IMR-90 (cell line): Measurements from ENCODE around the gene UBR4. TPM values are rescaled to one million over a fixed set of nuclear protein-coding genes. Genes with fewer than 3 reads are reported as not detected.
A peak's percentile ranks its signal among the peaks of the same experiment; 100 is the strongest.

Experiments
- ATAC-seq: fragments of 200-7000 bp; cut with Tn5 transposase; 2 replicates; pipeline ENCODE4 v1.9.1; 2020; ENCODE audit warnings: low read depth, mild to moderate bottlenecking, moderate library complexity
- BruUV-seq: library from RNA; stranded (reverse); fragments of 400-500 nt; replicated peaks from 2 replicates; lab custom pipeline; 2021; lab: Mats Ljungman, UMichigan
- CTCF ChIA-PET: fragments of 300-600 bp; formaldehyde crosslinking; extraction: SDS; loops from one replicate; lab custom pipeline; 2021; ENCODE audit warnings: antibody characterized with exemption; lab: Yijun Ruan, JAX
- POLR2A ChIA-PET: fragments of 300-600 bp; sonication (Branson Sonifier 250); formaldehyde crosslinking; loops from one replicate; lab custom pipeline; 2022; ENCODE audit warnings: antibody characterized with exemption; ENCODE audit not compliant: unreplicated experiment; lab: Charles Lee
- DNase-seq: peaks from one replicate; pipeline ENCODE4 v3.0.0; 2013
- H2AFZ ChIP-seq: replicated peaks from 2 replicates; pipeline ENCODE3; 2013; ENCODE audit warnings: low read length, mild to moderate bottlenecking; ENCODE audit not compliant: poor library complexity
- H2AK5ac ChIP-seq: 2 replicates; pipeline ENCODE4 v1.6.1; 2013; ENCODE audit warnings: low read depth, low read length, inconsistent platforms
- H2AK9ac ChIP-seq: replicated peaks from 2 replicates; pipeline ENCODE3; 2013; ENCODE audit warnings: mild to moderate bottlenecking, low read depth, low read length, moderate library complexity; ENCODE audit not compliant: poor library complexity
- H2BK120ac ChIP-seq: 2 replicates; pipeline ENCODE4 v1.6.1; 2013; ENCODE audit warnings: low read depth, low read length, inconsistent platforms
- H2BK15ac ChIP-seq: 3 replicates; pipeline ENCODE4 v1.6.1; 2013; ENCODE audit warnings: low read depth, low read length, inconsistent platforms
- H2BK20ac ChIP-seq: 2 replicates; pipeline ENCODE4 v1.6.1; 2013; ENCODE audit warnings: low read depth, mild to moderate bottlenecking, inconsistent platforms, low read length, moderate library complexity
- H2BK5ac ChIP-seq: 2 replicates; pipeline ENCODE4 v1.6.1; 2013; ENCODE audit warnings: mild to moderate bottlenecking, low read depth, low read length, inconsistent platforms; ENCODE audit not compliant: poor library complexity, severe bottlenecking
- H3K14ac ChIP-seq: replicated peaks from 2 replicates; pipeline ENCODE4 v1.6.1; 2013; ENCODE audit warnings: low read depth, low read length, inconsistent platforms
- H3K18ac ChIP-seq: 2 replicates; pipeline ENCODE4 v1.6.1; 2013; ENCODE audit warnings: low read depth, low read length, control low read depth
- H3K23ac ChIP-seq: 2 replicates; pipeline ENCODE4 v1.6.1; 2013; ENCODE audit warnings: low read depth, low read length, inconsistent platforms
- H3K27ac ChIP-seq: 2 replicates; pipeline ENCODE4 v1.5.1; 2013; ENCODE audit warnings: mild to moderate bottlenecking, control low read depth, low read length; ENCODE audit not compliant: insufficient read depth
- H3K27me3 ChIP-seq: 2 replicates; pipeline ENCODE4 v1.6.1; 2013; ENCODE audit warnings: low read length; ENCODE audit not compliant: control insufficient read depth, insufficient read depth
- H3K36me3 ChIP-seq: 2 replicates; pipeline ENCODE4 v1.6.1; 2013; ENCODE audit warnings: low read length, mixed read lengths; ENCODE audit not compliant: control insufficient read depth, insufficient read depth
- H3K4ac ChIP-seq: 2 replicates; pipeline ENCODE4 v1.6.1; 2013; ENCODE audit warnings: low read depth, low read length, inconsistent platforms
- H3K4me1 ChIP-seq: 2 replicates; pipeline ENCODE4 v1.6.1; 2013; ENCODE audit warnings: low read length, mixed read lengths; ENCODE audit not compliant: control insufficient read depth, insufficient read depth
- H3K4me2 ChIP-seq: 2 replicates; pipeline ENCODE4 v1.6.1; 2013; ENCODE audit warnings: low read depth, mild to moderate bottlenecking, control low read depth, low read length, moderate library complexity
- H3K4me3 ChIP-seq: 2 replicates; pipeline ENCODE4 v1.5.1; 2013; ENCODE audit warnings: low read depth, mild to moderate bottlenecking, control low read depth, low read length, moderate library complexity; ENCODE audit not compliant: insufficient read depth
- H3K56ac ChIP-seq: 2 replicates; pipeline ENCODE4 v1.6.1; 2013; ENCODE audit warnings: low read length, inconsistent platforms; ENCODE audit not compliant: insufficient read depth; ENCODE audit errors: extremely low read depth
- H3K79me1 ChIP-seq, 2 experiments: 2 replicates each; pipeline ENCODE4 v1.6.1; 2013; ENCODE audit warnings: low read length in 2 of 2, inconsistent platforms in 1 of 2, low read depth in 1 of 2
- H3K9ac ChIP-seq: 2 replicates; pipeline ENCODE4 v1.6.1; 2013; ENCODE audit warnings: low read depth, low read length, control low read depth
- H3K9me1 ChIP-seq: 2 replicates; pipeline ENCODE4 v1.6.1; 2013; ENCODE audit warnings: low read length, inconsistent platforms; ENCODE audit not compliant: insufficient read depth
- H3K9me3 ChIP-seq: 2 replicates; pipeline ENCODE4 v1.6.1; 2013; ENCODE audit warnings: low read length; ENCODE audit not compliant: control insufficient read depth, insufficient read depth
- H4K20me1 ChIP-seq: 2 replicates; pipeline ENCODE4 v1.6.1; 2013; ENCODE audit warnings: low read length, inconsistent platforms; ENCODE audit not compliant: insufficient read depth
- H4K5ac ChIP-seq: 2 replicates; pipeline ENCODE4 v1.6.1; 2013; ENCODE audit warnings: mild to moderate bottlenecking, low read depth, low read length, control low read depth
- H4K8ac ChIP-seq, 2 experiments: 2 replicates each; pipeline ENCODE4 v1.6.1; 2013; ENCODE audit warnings: low read depth in 2 of 2, low read length in 2 of 2, control low read depth in 1 of 2, inconsistent platforms in 1 of 2
- H4K91ac ChIP-seq: 2 replicates; pipeline ENCODE4 v1.6.1; 2013; ENCODE audit warnings: low read depth, low read length, inconsistent platforms; ENCODE audit not compliant: insufficient read depth
- BHLHE40 ChIP-seq: fragments of 150-350 bp; IDR thresholded peaks from 2 replicates; pipeline ENCODE4 v1.6.1; 2016; ENCODE audit warnings: mild to moderate bottlenecking, low read depth, low read length
- CHD1 ChIP-seq: IDR thresholded peaks from 2 replicates; pipeline ENCODE4 v1.6.1; 2012; ENCODE audit warnings: low read depth, low read length, improper control_type of control experiment
- MAFK ChIP-seq: IDR thresholded peaks from 2 replicates; pipeline ENCODE4 v1.6.1; 2012; ENCODE audit warnings: low read depth, low read length, improper control_type of control experiment
- MXI1 ChIP-seq: IDR thresholded peaks from 2 replicates; pipeline ENCODE4 v1.6.1; 2012; ENCODE audit warnings: low read depth, mild to moderate bottlenecking, low read length, moderate library complexity, borderline replicate concordance
- NFE2L2 ChIP-seq: fragments of 150-350 bp; IDR thresholded peaks from 2 replicates; pipeline ENCODE4 v1.6.1; 2016; ENCODE audit warnings: low read depth, mild to moderate bottlenecking, low read length
- RCOR1 ChIP-seq: IDR thresholded peaks from 2 replicates; pipeline ENCODE4 v1.6.1; 2012; ENCODE audit warnings: mild to moderate bottlenecking, low read length, improper control_type of control experiment; ENCODE audit not compliant: insufficient replicate concordance
- USF2 ChIP-seq: fragments of 150-350 bp; IDR thresholded peaks from 2 replicates; pipeline ENCODE4 v1.6.1; 2017; ENCODE audit warnings: mild to moderate bottlenecking, antibody characterized with exemption, low read length, low read depth
- WGBS, 2 experiments: methylation state at CpG; one replicate each; pipeline versions ENCODE4 v1.1.5 to v1.1.7; 2013; ENCODE audit warnings: missing lambda C conversion rate in 2 of 2; ENCODE audit not compliant: insufficient read length in 1 of 2; ENCODE audit errors: extremely low coverage in 2 of 2; 5-methylcytosine and 5-hydroxymethylcytosine counted together
- dilution Hi-C: fragments of 300-500 bp; cut with HindIII; formaldehyde crosslinking; loops from one replicate; pipeline ENCODE4 v1.14.3; 2018; ENCODE audit warnings: low sequenced_read_pairs; ENCODE audit not compliant: unreplicated experiment
- in situ Hi-C: fragments of 300-500 bp; cut with MboI; formaldehyde crosslinking; loops from 3 replicates; pipeline ENCODE4 v1.14.3; 2019; ENCODE audit warnings: low sequenced_read_pairs, inconsistent platforms, mixed read lengths
- intact Hi-C: fragments of 100-400 bp; cut with micrococcal nuclease; formaldehyde crosslinking; loops from 2 replicates; pipeline ENCODE4 v1.10.0; 2022
- polyA plus RNA-seq, 3 experiments: library from polyadenylated mRNA; depleted of rRNA; stranded (reverse); fragments of >200 nt; gene quantifications; 2 replicates each; pipeline ENCODE4 v1.2.3, GENCODE V29; 2012; ENCODE audit warnings: low replicate concordance in 1 of 3
- total RNA-seq: library from RNA; depleted of rRNA; stranded (reverse); fragments of >200 nt; gene quantifications from 2 replicates; pipeline ENCODE4 v1.2.3, GENCODE V29; 2012

The UBR4 gene
- total and polyA plus RNA-seq, 2 of the 4 experiments (the other 2 are of a cell fraction) = 87.8 to 121 TPM

- TF ChIP-seq USF2 = no peak
These were observed 895 bp upstream of the UBR4 start (continued) for GRCh38 chr1:19210772-19211549.

DNA sequence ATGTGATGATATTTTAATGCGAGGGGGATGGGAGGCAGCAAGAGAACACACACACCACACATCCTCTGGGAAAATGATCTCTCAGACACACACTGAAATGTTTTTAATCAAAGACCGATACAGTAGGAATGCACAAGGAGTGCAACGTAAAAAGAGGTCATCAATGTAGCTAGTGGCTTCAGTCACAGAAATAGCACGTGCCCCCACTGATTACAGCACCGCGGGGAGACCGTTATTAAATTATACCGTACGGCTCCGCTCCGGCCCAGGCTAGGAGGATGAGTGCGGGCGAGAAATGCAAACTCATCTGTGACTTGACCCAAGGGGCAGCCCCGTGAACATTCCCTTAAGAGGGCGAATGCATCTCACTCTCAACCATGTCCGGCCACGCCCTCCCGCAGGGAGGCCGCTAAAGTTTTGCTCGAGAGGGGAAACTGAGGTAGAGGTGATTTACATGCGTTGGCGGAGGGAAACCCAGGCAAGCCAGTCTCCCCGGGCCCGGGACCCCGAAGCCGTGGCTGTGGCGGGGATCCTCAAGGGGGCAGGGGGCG lies 552 bp downstream of the UBR4 start:
- H3K79me1 ChIP-seq = peaks cover 9 to 41% of the 10 kb centered on the region in 2 experiments; a peak in 3 of 4 replicates
- H2BK5ac ChIP-seq = peak overlapping the region; percentile 91
- H3K27me3 ChIP-seq = no peaks in the 10 kb centered on the region
- peak overlapping the region; percentile 74 for H3K4me3 ChIP-seq
- H3K9me3 ChIP-seq = no peaks in the 10 kb centered on the region
- peak overlapping the region; percentile 97 for H2AK9ac ChIP-seq
- peak overlapping the region; percentile 88 for H3K56ac ChIP-seq
- POLR2A ChIA-PET = no interaction called here
- peak overlapping the region; percentile 78 for H3K27ac ChIP-seq
- H3K23ac ChIP-seq = peak overlapping the region; percentile 53
- CTCF ChIA-PET = no interaction called here
- peak overlapping the region; percentile 39 to 83 for H4K8ac ChIP-seq
- H3K4me1 ChIP-seq = peaks cover 7% of the 10 kb centered on the region
- intact Hi-C loops (no loop called here), dilution Hi-C loops (no loop called here), in situ Hi-C loops (no loop called here)
- H3K4ac ChIP-seq = peak overlapping the region; percentile 39
- H2BK120ac ChIP-seq = peak overlapping the region; percentile 15
- H3K14ac ChIP-seq = peak overlapping the region; percentile 86
- H3K36me3 ChIP-seq = peaks cover 2% of the 10 kb centered on the region
- peak overlapping the region; percentile 9; the same call in 2 of the 3 replicates for H2BK15ac ChIP-seq
- H4K20me1 ChIP-seq = peaks cover 52% of the 10 kb centered on the region
- H2AK5ac ChIP-seq = peak overlapping the region; percentile 85
- DNase-seq = peak; percentile 61
- no peak overlapping the region; the same call in 1 of the 2 replicates for H2BK20ac ChIP-seq
- H4K91ac ChIP-seq = peak overlapping the region; percentile 37
- peak; percentile 29 for ATAC-seq
- WGBS, 2 experiments = 0% methylated on average over 2 of the region's 28 CpGs; no CpG with 5 or more reads in 1 of the 2 experiments
- H4K5ac ChIP-seq = peak overlapping the region; percentile 11; the same call in 1 of the 2 replicates
- H2AFZ ChIP-seq = peak overlapping the region; percentile 96
- peak overlapping the region; percentile 86 for H3K18ac ChIP-seq
- peak overlapping the region; percentile 94 for H3K4me2 ChIP-seq
- TF ChIP-seq MAFK (no peak), MXI1 (peak; percentile 17; the same call in 1 of the 2 replicates), RCOR1 (no peak), BHLHE40 (peak; percentile 60), USF2 (peak; percentile 42; the same call in 1 of the 2 replicates), NFE2L2 (peak; percentile 14; the same call in 1 of the 2 replicates), CHD1 (no peak; the same call in 1 of the 2 replicates)
- BruUV-seq = no TSS peak
- peak overlapping the region; percentile 98 for H3K9ac ChIP-seq
- peaks cover 4% of the 10 kb centered on the region; the same call in 1 of the 2 replicates for H3K9me1 ChIP-seq
